Esophagus muscularis mucosa (tissue), 4 donors: Measurements from ENCODE around the gene ACBD4.

ENCODE experiments used
- CTCF ChIP-seq, 3 experiments: fragments of 200-600 bp in 2 of 3; fragments of 450-650 bp in 1 of 3; sonication (generic) in 2 of 3; IDR thresholded peaks; one replicate each; pipeline ENCODE4 v1.5.1; 2017 to 2019; ENCODE audit warnings: antibody characterized with exemption in 3 of 3, mild to moderate bottlenecking in 2 of 3, moderate library complexity in 1 of 3
- EP300 ChIP-seq: sonication (generic); formaldehyde crosslinking; IDR thresholded peaks from one replicate; pipeline ENCODE4 v1.6.1; 2017; ENCODE audit warnings: antibody characterized with exemption
- POLR2A ChIP-seq: fragments of 450-650 bp; IDR thresholded peaks from one replicate; pipeline ENCODE4 v1.6.1; 2017; ENCODE audit warnings: antibody characterized with exemption, moderate library complexity, mild to moderate bottlenecking, low read depth
- POLR2AphosphoS5 ChIP-seq, 2 donors: sonication (generic); formaldehyde crosslinking; IDR thresholded peaks; one replicate each; pipeline ENCODE4 v1.6.1; 2017; ENCODE audit warnings: antibody characterized with exemption in 2 of 2

GRCh38 chr17:45093444-45094110, 41.9 kb upstream of the ACBD4 start:
- TF ChIP-seq CTCF (IDR thresholded peaks at IDR 0.05): no peak
- TF ChIP-seq POLR2A: no peak
- no peak for TF ChIP-seq POLR2AphosphoS5 (IDR thresholded peaks at IDR 0.05)
- no peak for TF ChIP-seq EP300
